NB4 (cell line): ENCODE measurements around the gene ANKRD31.

ENCODE experiments used
- POLR2A ChIP-seq: IDR thresholded peaks from 2 replicates; pipeline ENCODE4 v1.6.1; 2011; ENCODE audit warnings: mild to moderate bottlenecking; ENCODE audit not compliant: insufficient read length; ENCODE audit errors: extremely low read depth
- TF ChIP-seq, protein P1 (sequence below): IDR thresholded peaks from one replicate; pipeline ENCODE4 v1.5.1; 2012; ENCODE audit warnings: low read depth, low read length

DNA sequence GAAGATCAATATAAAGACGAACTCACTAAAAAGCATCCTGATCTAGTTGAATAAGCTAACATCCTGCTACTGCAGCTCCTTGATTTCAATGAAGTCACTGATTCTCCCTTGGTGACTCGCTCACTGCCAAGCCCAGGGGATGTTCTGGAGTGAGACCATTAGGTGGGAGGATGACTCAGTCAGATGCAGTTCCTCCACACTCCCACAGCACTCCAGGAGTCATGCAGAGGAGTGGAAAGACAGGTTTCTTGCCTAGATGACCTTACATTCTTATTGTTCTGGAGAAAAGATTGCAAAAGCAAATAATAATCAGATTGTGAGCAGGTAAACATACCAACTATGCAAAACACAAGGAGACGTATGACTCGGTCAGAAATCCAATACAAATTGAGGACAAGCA is 199.6 kb downstream of the ANKRD31 start:
- TF ChIP-seq, protein P1, sequence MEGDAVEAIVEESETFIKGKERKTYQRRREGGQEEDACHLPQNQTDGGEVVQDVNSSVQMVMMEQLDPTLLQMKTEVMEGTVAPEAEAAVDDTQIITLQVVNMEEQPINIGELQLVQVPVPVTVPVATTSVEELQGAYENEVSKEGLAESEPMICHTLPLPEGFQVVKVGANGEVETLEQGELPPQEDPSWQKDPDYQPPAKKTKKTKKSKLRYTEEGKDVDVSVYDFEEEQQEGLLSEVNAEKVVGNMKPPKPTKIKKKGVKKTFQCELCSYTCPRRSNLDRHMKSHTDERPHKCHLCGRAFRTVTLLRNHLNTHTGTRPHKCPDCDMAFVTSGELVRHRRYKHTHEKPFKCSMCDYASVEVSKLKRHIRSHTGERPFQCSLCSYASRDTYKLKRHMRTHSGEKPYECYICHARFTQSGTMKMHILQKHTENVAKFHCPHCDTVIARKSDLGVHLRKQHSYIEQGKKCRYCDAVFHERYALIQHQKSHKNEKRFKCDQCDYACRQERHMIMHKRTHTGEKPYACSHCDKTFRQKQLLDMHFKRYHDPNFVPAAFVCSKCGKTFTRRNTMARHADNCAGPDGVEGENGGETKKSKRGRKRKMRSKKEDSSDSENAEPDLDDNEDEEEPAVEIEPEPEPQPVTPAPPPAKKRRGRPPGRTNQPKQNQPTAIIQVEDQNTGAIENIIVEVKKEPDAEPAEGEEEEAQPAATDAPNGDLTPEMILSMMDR, result no peak
- TF ChIP-seq POLR2A, result no peak
